HG03378 (cell line): Measurements from ENCODE around the gene CDC42EP1.
A peak's percentile ranks its signal among the peaks of the same experiment; 100 is the strongest.
"Not testable (repeated sequence)": the region's sequence is repeated elsewhere in the genome, so short reads cannot be mapped to it uniquely, and the experiment has no call there.

Source experiments
- ATAC-seq: cut with Tn5 transposase; IDR thresholded peaks from one replicate; pipeline ENCODE4 v1.9.1; 2021; ENCODE audit warnings: mild to moderate bottlenecking, moderate library complexity; ENCODE audit not compliant: unreplicated experiment

CDC42EP1 gene

GRCh38 chr22:37575490-37576003, 15.3 kb downstream of the CDC42EP1 start:
- no peak for ATAC-seq

DNA sequence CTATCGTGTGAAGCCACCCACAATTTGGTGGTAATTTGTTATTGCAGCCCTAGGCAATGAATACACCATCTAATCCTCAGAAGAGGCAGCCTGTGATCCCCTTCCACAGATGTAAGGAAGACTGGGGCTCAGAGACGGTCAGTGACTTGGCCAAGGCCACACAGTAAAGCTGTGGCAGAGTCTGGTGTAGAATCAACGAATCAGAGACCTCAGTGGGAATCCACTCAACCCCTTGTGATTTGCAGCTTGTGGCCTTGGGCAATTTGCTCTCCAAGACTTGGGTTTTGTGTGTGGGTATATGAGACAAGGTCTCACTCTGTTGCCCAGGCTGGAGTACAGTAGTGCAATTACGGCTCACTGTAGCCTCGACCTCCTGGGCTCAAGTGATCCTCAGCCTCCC, 17.7 kb downstream of the CDC42EP1 start:
- ATAC-seq = no peak

GRCh38 chr22:37581504-37581903, 21.2 kb downstream of the CDC42EP1 start:
- ATAC-seq = no peak

DNA sequence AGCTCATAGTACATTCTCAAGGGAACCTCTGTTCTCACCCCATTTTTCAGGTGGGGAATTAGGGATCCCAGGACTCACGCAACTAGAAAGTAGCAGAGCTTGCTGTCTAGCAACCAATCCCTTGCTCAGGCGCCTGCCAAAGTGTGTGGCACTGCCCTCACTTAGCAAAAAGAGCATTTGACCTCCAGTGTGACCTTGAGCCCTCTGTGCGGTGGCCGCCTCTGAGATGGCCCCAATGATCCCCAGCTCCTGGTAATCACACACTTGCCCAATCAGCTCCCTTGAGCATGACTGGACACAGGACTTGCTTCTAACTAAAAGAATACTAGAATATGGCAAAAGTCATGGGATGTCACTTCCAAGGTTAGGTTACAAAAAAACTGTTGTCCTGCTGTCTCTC, 22.2 kb downstream of the CDC42EP1 start:
- no peak for ATAC-seq

GRCh38 chr22:37588546-37589215, 28.4 kb downstream of the CDC42EP1 start:
- ATAC-seq = no peak

DNA sequence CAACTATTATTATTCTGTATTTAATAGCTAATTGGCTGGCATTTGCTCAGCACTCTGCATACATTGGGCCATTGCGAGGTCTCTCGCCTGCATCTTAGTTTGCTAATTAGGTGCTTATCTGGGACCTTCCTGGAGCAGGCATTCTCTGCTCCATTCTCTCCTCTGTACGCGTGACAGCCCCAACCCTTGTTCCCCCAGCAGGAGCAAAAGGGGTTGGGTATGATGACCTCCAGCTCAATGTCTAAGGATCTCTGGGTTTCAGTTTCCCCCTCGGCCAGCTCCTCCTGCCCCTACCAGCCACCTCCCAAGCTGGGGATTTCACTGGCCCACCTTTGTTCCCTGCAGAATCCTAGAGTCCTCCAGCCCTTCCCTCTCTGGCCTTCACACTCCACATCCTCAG, 29.4 kb downstream of the CDC42EP1 start:
- ATAC-seq = no peak

- ATAC-seq = not testable (repeated sequence)
Observed at GRCh38 chr22:37591081-37591480, 30.8 kb downstream of the CDC42EP1 start.

DNA sequence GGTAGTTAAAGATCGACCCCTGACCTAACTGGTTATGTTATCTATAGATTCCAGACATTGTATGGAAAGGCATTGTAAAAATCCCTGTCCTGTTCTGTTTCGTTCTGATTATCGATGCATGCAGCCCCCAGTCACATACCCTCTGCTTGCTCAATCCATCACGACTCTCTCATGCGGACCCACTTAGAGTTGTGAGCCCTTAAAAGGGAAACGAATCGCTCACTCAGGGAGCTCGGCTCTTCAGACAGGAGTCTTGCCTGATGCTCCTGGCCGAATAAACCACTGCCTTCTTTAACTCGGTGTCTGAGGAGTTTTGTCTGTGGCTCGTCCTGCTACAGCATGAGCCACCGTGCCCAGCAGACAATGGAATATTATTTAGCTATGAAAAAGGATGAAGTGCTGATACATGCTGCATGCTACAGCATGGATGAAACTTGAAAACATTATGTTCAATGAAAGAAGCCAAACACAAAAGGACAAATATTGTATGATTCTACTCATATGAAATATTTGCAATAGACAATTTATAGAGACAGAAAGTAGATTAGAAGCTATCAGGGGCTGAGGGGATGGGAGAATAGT, 31.6 kb downstream of the CDC42EP1 start:
- ATAC-seq = no peak

- ATAC-seq = no peak
Observed at GRCh38 chr22:37594237-37594636, 34.0 kb downstream of the CDC42EP1 start.

DNA sequence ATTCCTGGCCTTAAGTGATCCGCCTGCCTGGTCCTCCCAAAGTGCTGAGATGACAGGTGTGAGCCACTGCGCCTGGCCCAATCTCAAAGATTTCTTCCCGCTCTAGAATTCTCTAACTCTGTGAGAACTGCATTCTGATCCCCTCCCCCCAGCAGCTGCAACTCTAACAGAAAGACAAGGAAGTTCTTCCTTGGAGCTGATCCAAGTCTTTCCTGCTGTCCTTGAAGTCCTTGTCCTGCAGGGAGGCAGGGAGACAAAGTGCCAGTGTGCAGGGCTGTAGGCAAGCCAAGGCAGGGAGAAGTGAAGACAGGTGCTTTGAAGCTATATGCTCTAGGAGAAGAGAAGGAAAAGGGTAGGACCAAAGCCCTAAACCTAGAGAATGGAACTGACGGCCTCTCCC, 38.9 kb downstream of the CDC42EP1 start:
- no peak for ATAC-seq

DNA sequence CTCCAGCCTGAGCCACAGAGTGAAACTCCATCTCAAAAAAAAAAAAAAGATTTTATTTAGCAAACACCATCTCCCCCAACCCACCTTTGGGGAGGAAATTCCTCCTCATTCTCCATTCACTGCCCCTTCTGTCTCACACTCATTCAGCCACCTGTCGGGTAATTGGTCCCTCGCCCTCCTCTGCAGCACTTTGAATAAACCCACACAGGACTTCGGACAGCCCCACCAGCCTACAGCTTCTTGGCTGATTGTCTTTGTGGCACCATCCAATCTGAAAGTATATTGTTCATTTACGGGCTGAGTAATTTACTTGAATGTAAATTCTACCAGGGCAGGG, 40.9 kb downstream of the CDC42EP1 start:
- no peak for ATAC-seq

DNA sequence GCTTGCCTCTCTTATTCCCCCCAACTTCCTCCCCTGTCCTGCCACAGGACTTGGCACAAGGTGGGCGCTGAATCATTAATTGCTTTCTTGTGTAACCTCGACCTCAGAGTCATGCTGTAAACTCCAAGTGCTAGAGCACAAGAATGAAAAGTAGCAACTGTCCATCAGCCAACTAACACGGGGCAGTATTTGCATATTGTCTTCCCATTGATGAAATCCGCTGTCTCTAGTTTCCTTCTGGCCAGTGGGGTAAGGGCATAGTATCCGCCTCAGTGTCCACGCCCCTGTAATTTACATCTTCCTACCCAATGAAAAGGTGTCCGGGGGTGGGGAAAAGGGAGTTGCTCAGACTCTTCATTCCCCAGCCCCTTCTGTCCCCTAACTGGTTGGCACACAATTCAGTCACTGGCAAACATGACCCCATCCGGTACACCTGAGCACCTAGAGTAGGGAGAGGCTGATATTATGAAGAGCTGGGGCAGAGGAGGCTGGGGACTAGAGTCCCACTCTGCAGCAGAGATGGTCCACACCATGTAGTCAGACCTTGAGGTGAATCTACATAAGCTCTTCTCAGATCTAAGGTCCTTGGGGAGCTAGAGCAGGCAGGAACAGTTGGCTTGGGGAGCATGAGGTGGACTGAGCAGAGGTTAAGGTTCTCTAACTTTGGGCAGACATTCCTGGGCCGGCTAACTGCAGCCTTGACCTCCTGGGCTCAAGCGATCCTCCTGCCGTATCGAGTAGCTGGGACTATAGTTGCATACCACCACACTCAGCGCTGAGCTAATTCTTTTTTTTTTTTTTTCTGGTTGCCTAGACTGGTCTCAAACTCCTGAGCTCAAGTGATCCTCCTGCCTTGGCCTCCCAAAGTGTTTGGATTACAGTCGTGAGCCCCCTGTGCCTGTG, 41.5 kb downstream of the CDC42EP1 start:
- no peak for ATAC-seq

- ATAC-seq = not testable (repeated sequence)
Observed at GRCh38 chr22:37602546-37603277, 42.4 kb downstream of the CDC42EP1 start.

DNA sequence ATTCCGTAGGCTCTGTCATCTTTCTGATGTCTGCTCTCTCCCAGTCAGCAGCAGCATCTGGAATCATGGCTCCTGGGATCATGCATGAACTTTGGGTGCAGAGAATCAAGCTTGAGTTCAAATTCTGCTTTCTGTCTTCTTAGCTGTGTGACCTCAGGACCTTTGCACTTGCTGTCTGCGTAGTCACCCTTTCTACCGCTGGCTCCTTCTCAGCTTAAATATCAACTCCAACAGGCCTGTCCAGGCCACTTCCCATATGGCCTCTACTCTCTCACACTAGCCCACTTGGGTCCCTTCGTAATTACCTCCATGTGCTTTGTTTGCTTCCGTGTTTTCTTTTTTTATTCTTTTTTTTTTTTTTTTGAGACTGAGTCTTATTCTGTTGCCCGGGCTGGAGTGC, 43.8 kb downstream of the CDC42EP1 start:
- ATAC-seq = no peak

- no peak for ATAC-seq
Observed at GRCh38 chr22:37604875-37605274, 44.6 kb downstream of the CDC42EP1 start.

DNA sequence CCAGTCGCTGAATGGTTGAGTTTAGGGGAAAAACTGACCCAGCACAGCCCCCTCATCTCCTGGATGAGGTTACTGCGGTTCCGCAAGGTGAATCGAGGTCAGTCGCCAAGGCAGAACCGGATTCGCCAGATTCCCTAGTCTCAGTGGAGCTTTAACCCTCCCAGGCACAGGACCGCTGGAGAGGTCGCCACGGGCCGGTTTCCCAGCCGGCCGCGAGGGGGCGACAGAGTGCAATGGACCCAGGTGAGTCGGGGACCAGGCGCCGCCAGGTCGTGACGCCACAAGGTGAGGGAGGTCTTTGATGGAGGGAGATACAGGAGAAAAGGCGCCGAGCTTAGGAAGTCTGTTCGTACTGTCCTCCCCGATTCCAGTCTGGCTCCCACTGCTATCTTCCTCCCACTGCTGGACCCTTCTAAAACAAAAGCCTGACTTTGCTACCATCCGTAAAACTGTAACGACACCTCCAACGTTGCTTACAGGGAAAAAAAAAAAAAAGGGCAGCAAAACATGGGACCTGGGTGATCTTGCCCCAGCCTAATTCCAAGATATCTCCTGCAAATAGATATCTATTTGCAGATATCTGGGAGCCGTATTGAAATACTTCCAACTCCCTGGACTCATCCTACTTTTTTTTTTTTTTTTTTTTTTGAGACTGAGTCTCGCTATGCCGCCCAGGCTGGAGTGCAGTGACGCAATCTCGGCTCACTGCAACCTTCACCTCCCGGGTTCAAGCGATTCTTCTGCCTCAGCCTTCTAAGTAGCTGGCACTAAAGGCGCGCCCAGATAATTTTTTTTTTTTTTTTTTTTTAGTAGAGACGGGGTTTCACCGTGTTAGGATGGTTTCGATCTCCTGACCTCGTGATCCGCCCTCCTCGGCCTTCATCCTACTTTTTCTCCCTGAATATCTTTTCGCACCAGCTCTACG, 47.0 kb downstream of the CDC42EP1 start:
- no peak for ATAC-seq

DNA sequence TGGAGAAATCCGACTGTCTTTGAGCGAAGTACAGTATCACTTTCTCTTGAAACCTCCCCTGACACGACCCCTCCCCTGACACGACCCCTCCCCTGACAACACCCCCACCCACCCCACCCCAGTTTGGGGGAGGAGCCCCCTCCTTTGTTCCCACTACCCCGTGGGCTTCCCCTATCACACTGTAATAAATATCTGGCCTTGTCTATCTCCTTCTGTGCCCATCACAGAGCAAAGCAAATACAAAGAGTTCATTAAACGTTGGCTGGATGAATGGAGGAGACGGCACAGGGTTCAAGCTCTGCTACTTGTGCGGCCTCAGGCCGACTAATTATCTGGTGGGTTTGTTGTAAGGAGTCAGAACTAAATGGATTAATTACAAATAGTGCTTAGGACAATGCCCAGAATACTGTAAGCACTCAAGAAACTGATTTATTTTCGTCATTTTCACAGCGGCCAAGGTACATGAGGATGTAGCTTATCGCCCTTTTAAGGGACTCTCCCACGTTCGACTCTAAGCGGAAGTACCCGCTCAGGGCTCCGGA, 47.7 kb downstream of the CDC42EP1 start:
- ATAC-seq = peak; percentile 4

- peak; percentile 68 for ATAC-seq
Observed at GRCh38 chr22:37608477-37609239, 48.4 kb downstream of the CDC42EP1 start, which contains the start of gene GGA1. Gene GGA1, plus strand, starts transcription at chr22:37608834. Its CDS starts 27 bp downstream, at chr22:37608861.
